Adrenal gland (tissue), 5 donors: ENCODE measurements around the gene ARMC6.

Source experiments
- POLR2A ChIP-seq, 2 donors: fragments of 450-650 bp; IDR thresholded peaks; one replicate each; pipeline ENCODE4 v1.6.1; 2017; ENCODE audit warnings: antibody characterized with exemption in 2 of 2, mild to moderate bottlenecking in 2 of 2, moderate library complexity in 1 of 2
- TF ChIP-seq, protein P1 (sequence below), 6 experiments: fragments of 450-650 bp in 4 of 6; fragments of 200-600 bp in 2 of 6; sonication (generic) in 1 of 6; IDR thresholded peaks; 1 replicate in 5 of 6; 2 replicates in 1 of 6; pipeline versions ENCODE4 v1.5.1 to v1.8.0; 2016 to 2021; ENCODE audit warnings: antibody characterized with exemption in 6 of 6, mild to moderate bottlenecking in 2 of 6, moderate library complexity in 1 of 6
- donor health status: DM: no; HTN: no; CAD: no.

GRCh38 chr19:18998276-18998675 is 35.1 kb upstream of the ARMC6 start:
- TF ChIP-seq, protein P1, sequence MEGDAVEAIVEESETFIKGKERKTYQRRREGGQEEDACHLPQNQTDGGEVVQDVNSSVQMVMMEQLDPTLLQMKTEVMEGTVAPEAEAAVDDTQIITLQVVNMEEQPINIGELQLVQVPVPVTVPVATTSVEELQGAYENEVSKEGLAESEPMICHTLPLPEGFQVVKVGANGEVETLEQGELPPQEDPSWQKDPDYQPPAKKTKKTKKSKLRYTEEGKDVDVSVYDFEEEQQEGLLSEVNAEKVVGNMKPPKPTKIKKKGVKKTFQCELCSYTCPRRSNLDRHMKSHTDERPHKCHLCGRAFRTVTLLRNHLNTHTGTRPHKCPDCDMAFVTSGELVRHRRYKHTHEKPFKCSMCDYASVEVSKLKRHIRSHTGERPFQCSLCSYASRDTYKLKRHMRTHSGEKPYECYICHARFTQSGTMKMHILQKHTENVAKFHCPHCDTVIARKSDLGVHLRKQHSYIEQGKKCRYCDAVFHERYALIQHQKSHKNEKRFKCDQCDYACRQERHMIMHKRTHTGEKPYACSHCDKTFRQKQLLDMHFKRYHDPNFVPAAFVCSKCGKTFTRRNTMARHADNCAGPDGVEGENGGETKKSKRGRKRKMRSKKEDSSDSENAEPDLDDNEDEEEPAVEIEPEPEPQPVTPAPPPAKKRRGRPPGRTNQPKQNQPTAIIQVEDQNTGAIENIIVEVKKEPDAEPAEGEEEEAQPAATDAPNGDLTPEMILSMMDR (IDR thresholded peaks at IDR 0.05): no peak
- TF ChIP-seq POLR2A (IDR thresholded peaks at IDR 0.05): no peak
